AG04449 (cell line): Measurements from ENCODE around the gene NPAS3.

ENCODE experiments used
- CTCF ChIA-PET: fragments of 350-600 bp; formaldehyde crosslinking; extraction: SDS; loops from one replicate; lab custom pipeline; 2021; ENCODE audit warnings: antibody characterized with exemption; lab: Yijun Ruan, JAX
- POLR2A ChIA-PET: fragments of 400-600, 350-600 bp; formaldehyde crosslinking; extraction: SDS; loops from one replicate; lab custom pipeline; 2020; ENCODE audit warnings: antibody characterized with exemption, inconsistent platforms; lab: Yijun Ruan, JAX
- DNase-seq: peaks from one replicate; pipeline ENCODE4 v3.0.0-alpha.2; 2010; ENCODE audit warnings: low read depth, low spot score
- H3K4me3 ChIP-seq: 2 replicates; pipeline ENCODE4 v1.5.1; 2011; ENCODE audit warnings: low read depth, mild to moderate bottlenecking, control low read depth, low read length
- CTCF ChIP-seq: IDR thresholded peaks from one replicate; pipeline ENCODE4 v1.5.1; 2011; ENCODE audit warnings: mild to moderate bottlenecking, moderate library complexity, low read length, control low read depth, inconsistent platforms; ENCODE audit not compliant: insufficient read depth; ENCODE audit errors: missing control alignments

Gene NPAS3

GRCh38 chr14:33063521-33063920 is 124.8 kb downstream of the NPAS3 start:
- CTCF ChIA-PET, result no interaction called here
- POLR2A ChIA-PET, result no interaction called here

GRCh38 chr14:33065634-33066033 is 127.0 kb downstream of the NPAS3 start:
- ChIA-PET POLR2A (no interaction called here), CTCF (no interaction called here)
- DNase-seq, result no peak
- no peak for TF ChIP-seq CTCF
- H3K4me3 ChIP-seq, result no peak overlapping the region

More at GRCh38 chr14:33063521-33063920, 124.8 kb downstream of the NPAS3 start:
- H3K4me3 ChIP-seq, result no peak overlapping the region
- no peak for TF ChIP-seq CTCF
- no peak for DNase-seq

- ChIA-PET CTCF (no interaction called here), POLR2A (no interaction called here)
- TF ChIP-seq CTCF, result no peak
- DNase-seq, result no peak
- H3K4me3 ChIP-seq, result no peak overlapping the region
Measured at GRCh38 chr14:33068040-33068439, 129.4 kb downstream of the NPAS3 start.

GRCh38 chr14:33068626-33069025 is 129.9 kb downstream of the NPAS3 start:
- no peak for TF ChIP-seq CTCF
- no peak overlapping the region for H3K4me3 ChIP-seq
- ChIA-PET CTCF (no interaction called here), POLR2A (no interaction called here)
- DNase-seq, result no peak

GRCh38 chr14:33070475-33070874 is 131.8 kb downstream of the NPAS3 start:
- no peak for TF ChIP-seq CTCF
- ChIA-PET CTCF (no interaction called here), POLR2A (no interaction called here)
- no peak for DNase-seq
- no peak overlapping the region for H3K4me3 ChIP-seq

- ChIA-PET POLR2A (no interaction called here), CTCF (no interaction called here)
- H3K4me3 ChIP-seq, result no peak overlapping the region
- no peak for TF ChIP-seq CTCF
- DNase-seq, result no peak
Measured at GRCh38 chr14:33073023-33073422, 134.3 kb downstream of the NPAS3 start.

- TF ChIP-seq CTCF, result no peak
- ChIA-PET CTCF (interaction anchor here (0.9 kb wide), 1 partner anchor 506 kb away, joined by 3 read pairs; no protein-coding TSS in a partner anchor), POLR2A (no interaction called here)
- no peak for DNase-seq
- H3K4me3 ChIP-seq, result no peak overlapping the region
Measured at GRCh38 chr14:33081259-33081658, 142.6 kb downstream of the NPAS3 start.
